Astrocyte (in vitro differentiated cells and primary cell): ENCODE measurements around the gene CASP2. TPM values are rescaled to one million over a fixed set of nuclear protein-coding genes. Genes with fewer than 3 reads are reported as not detected.

ENCODE experiments used
- DNase-seq: peaks from one replicate; pipeline ENCODE4 v3.0.0-alpha.2; 2010; ENCODE audit warnings: low read depth
- FAIRE-seq: peaks from 2 replicates; lab custom pipeline; 2011; peaks lifted over from hg19 to GRCh38; lab: Jason Lieb, UNC
- H2AFZ ChIP-seq: 2 replicates; pipeline ENCODE4 v1.6.0; 2012; ENCODE audit warnings: low read depth, low read length, inconsistent platforms
- H3K27ac ChIP-seq: 2 replicates; pipeline ENCODE4 v1.5.1; 2011; ENCODE audit warnings: low read depth, low read length, inconsistent platforms
- H3K27me3 ChIP-seq: 2 replicates; pipeline ENCODE4 v1.6.0; 2011; ENCODE audit warnings: low read length, inconsistent platforms; ENCODE audit not compliant: insufficient read depth
- H3K36me3 ChIP-seq: 2 replicates; pipeline ENCODE4 v1.5.1; 2011; ENCODE audit warnings: low read length, inconsistent platforms; ENCODE audit not compliant: insufficient read depth
- H3K4me1 ChIP-seq: 2 replicates; pipeline ENCODE4 v1.5.1; 2011; ENCODE audit warnings: low read length, inconsistent platforms; ENCODE audit not compliant: insufficient read depth
- H3K4me2 ChIP-seq: 2 replicates; pipeline ENCODE4 v1.6.0; 2012; ENCODE audit warnings: low read length, inconsistent platforms
- H3K4me3 ChIP-seq: 2 replicates; pipeline ENCODE4 v1.5.1; 2011; ENCODE audit warnings: low read depth, mild to moderate bottlenecking, low read length, inconsistent platforms; ENCODE audit not compliant: insufficient read depth
- H3K79me2 ChIP-seq: 2 replicates; pipeline ENCODE4 v1.6.0; 2012; ENCODE audit warnings: mild to moderate bottlenecking, low read length, inconsistent platforms; ENCODE audit not compliant: insufficient read depth
- H3K9ac ChIP-seq: 2 replicates; pipeline ENCODE4 v1.6.0; 2012; ENCODE audit warnings: mild to moderate bottlenecking, low read length, inconsistent platforms
- H3K9me3 ChIP-seq: 2 replicates; pipeline ENCODE4 v1.5.1; 2012; ENCODE audit warnings: low read depth, mild to moderate bottlenecking, low read length, inconsistent platforms; ENCODE audit not compliant: insufficient read depth
- H4K20me1 ChIP-seq: 2 replicates; pipeline ENCODE4 v1.6.0; 2012; ENCODE audit warnings: low read length, inconsistent platforms; ENCODE audit not compliant: insufficient read depth
- H3K27ac Mint-ChIP-seq: one replicate; pipeline ENCODE4 v1.8.0; 2021; ENCODE audit warnings: mild to moderate bottlenecking, mixed read lengths; ENCODE audit not compliant: unreplicated experiment
- H3K27me3 Mint-ChIP-seq: one replicate; pipeline ENCODE4 v1.8.0; 2021; ENCODE audit warnings: low read depth, mixed read lengths; ENCODE audit not compliant: unreplicated experiment
- H3K36me3 Mint-ChIP-seq: one replicate; pipeline ENCODE4 v1.8.0; 2021; ENCODE audit warnings: low read depth, mixed read lengths; ENCODE audit not compliant: unreplicated experiment
- H3K4me1 Mint-ChIP-seq: one replicate; pipeline ENCODE4 v1.8.0; 2021; ENCODE audit warnings: low read depth, mixed read lengths; ENCODE audit not compliant: unreplicated experiment
- H3K4me3 Mint-ChIP-seq: one replicate; pipeline ENCODE4 v1.8.0; 2021; ENCODE audit warnings: mild to moderate bottlenecking, moderate library complexity, mixed read lengths; ENCODE audit not compliant: unreplicated experiment
- H3K9me3 Mint-ChIP-seq: one replicate; pipeline ENCODE4 v1.8.0; 2021; ENCODE audit warnings: mild to moderate bottlenecking, mixed read lengths; ENCODE audit not compliant: unreplicated experiment
- EZH2 ChIP-seq: IDR thresholded peaks from 2 replicates; pipeline ENCODE4 v1.6.1; 2012; ENCODE audit warnings: mild to moderate bottlenecking, low read length, inconsistent platforms; ENCODE audit not compliant: insufficient read depth
- total RNA-seq: library from RNA; stranded (reverse); gene quantifications from 2 replicates; pipeline ENCODE4 v1.2.1, GENCODE V29; 2021
- TF ChIP-seq, protein P1 (sequence below): IDR thresholded peaks from 2 replicates; pipeline ENCODE4 v1.5.1; 2011; ENCODE audit warnings: low read depth, mild to moderate bottlenecking, inconsistent platforms, low read length, moderate library complexity; ENCODE audit not compliant: insufficient read depth

CASP2 gene
- total RNA-seq, 1 donor from 2014 or later, result 38.0 TPM

DNA sequence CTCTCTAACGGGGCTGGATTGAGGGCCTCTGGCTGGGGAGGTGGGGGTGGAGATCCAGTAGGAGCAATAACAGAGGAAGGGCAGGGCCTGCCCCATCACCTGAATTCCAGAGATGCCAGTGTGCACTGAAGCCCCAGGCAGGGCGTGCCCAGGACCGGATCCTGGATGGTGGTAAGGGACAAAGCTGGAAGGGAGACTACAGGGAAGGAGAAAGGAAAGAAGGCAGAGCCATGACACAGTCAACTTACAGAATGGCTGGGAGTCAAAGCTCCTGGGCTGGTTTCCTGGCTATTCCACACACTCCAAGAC lies 2.7 kb upstream of the CASP2 start:
- no peak overlapping the region for H3K27ac ChIP-seq
- no peak overlapping the region for H2AFZ ChIP-seq
- Mint-ChIP-seq H3K27ac (peak overlapping the region; percentile 68), H3K4me1 (peaks cover 13% of the 10 kb centered on the region), H3K9me3 (peaks cover 4% of the 10 kb centered on the region), H3K36me3 (no peaks in the 10 kb centered on the region), H3K4me3 (no peak overlapping the region), H3K27me3 (no peaks in the 10 kb centered on the region)
- H3K79me2 ChIP-seq, result peaks cover 22% of the 10 kb centered on the region
- no peak overlapping the region for H3K9ac ChIP-seq
- no peak for FAIRE-seq
- peaks cover 7% of the 10 kb centered on the region for H3K4me1 ChIP-seq
- no peak for DNase-seq
- no peak overlapping the region for H3K4me2 ChIP-seq
- H3K4me3 ChIP-seq, result no peak overlapping the region
- H4K20me1 ChIP-seq, result peaks cover 12% of the 10 kb centered on the region
- no peaks in the 10 kb centered on the region for H3K27me3 ChIP-seq
- TF ChIP-seq, protein P1, sequence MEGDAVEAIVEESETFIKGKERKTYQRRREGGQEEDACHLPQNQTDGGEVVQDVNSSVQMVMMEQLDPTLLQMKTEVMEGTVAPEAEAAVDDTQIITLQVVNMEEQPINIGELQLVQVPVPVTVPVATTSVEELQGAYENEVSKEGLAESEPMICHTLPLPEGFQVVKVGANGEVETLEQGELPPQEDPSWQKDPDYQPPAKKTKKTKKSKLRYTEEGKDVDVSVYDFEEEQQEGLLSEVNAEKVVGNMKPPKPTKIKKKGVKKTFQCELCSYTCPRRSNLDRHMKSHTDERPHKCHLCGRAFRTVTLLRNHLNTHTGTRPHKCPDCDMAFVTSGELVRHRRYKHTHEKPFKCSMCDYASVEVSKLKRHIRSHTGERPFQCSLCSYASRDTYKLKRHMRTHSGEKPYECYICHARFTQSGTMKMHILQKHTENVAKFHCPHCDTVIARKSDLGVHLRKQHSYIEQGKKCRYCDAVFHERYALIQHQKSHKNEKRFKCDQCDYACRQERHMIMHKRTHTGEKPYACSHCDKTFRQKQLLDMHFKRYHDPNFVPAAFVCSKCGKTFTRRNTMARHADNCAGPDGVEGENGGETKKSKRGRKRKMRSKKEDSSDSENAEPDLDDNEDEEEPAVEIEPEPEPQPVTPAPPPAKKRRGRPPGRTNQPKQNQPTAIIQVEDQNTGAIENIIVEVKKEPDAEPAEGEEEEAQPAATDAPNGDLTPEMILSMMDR, result no peak
- TF ChIP-seq EZH2, result no peak
- no peaks in the 10 kb centered on the region for H3K36me3 ChIP-seq
- H3K9me3 ChIP-seq, result no peaks in the 10 kb centered on the region

DNA sequence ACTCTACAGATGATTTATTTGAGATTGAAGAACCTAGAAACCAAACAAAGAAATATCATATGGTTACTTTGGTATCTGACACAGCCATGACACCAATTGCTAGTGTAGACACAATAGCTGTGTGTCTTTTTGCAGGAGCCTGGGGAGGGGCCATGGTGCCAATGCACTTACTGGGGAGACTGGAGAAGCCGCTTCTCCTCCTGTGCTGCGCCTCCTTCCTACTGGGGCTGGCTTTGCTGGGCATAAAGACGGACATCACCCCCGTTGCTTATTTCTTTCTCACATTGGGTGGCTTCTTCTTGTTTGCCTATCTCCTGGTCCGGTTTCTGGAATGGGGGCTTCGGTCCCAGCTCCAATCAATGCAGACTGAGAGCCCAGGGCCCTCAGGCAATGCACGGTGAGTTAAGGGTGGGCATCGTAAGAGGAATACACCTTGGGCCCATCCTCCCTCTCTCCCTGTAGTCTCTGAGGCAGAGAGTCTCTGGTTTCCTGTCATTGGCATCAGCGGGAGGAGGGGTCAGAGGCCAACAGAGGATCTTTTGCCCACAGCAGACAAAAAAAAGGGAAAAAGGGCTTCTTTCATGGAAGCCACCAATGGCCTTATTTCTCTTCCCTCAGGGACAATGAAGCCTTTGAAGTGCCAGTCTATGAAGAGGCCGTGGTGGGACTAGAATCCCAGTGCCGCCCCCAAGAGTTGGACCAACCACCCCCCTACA lies 2.2 kb upstream of the CASP2 start:
- Histone ChIP-seq H4K20me1 (peaks cover 18% of the 10 kb centered on the region), H3K27ac (no peak overlapping the region), H3K27me3 (no peaks in the 10 kb centered on the region), H3K9me3 (no peaks in the 10 kb centered on the region), H3K79me2 (peaks cover 28% of the 10 kb centered on the region), H3K4me3 (no peak overlapping the region), H3K36me3 (no peaks in the 10 kb centered on the region), H3K4me2 (no peak overlapping the region), H3K9ac (no peak overlapping the region), H3K4me1 (peaks cover 8% of the 10 kb centered on the region), H2AFZ (no peak overlapping the region)
- H3K36me3 Mint-ChIP-seq, result no peaks in the 10 kb centered on the region
- peaks cover 13% of the 10 kb centered on the region for H3K4me1 Mint-ChIP-seq
- DNase-seq (no peak), FAIRE-seq (no peak)
- no peak overlapping the region for H3K4me3 Mint-ChIP-seq
- H3K9me3 Mint-ChIP-seq, result peaks cover 4% of the 10 kb centered on the region
- H3K27ac Mint-ChIP-seq, result no peak overlapping the region
- no peaks in the 10 kb centered on the region for H3K27me3 Mint-ChIP-seq
- TF ChIP-seq, protein P1, result no peak
- no peak for TF ChIP-seq EZH2

DNA sequence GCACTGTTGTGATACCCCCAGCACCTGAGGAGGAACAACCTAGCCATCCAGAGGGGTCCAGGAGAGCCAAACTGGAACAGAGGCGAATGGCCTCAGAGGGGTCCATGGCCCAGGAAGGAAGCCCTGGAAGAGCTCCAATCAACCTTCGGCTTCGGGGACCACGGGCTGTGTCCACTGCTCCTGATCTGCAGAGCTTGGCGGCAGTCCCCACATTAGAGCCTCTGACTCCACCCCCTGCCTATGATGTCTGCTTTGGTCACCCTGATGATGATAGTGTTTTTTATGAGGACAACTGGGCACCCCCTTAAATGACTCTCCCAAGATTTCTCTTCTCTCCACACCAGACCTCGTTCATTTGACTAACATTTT lies 1.6 kb upstream of the CASP2 start:
- DNase-seq (no peak), FAIRE-seq (no peak)
- no peak overlapping the region for H2AFZ ChIP-seq
- H3K36me3 Mint-ChIP-seq, result peaks cover 2% of the 10 kb centered on the region
- no peaks in the 10 kb centered on the region for H3K27me3 Mint-ChIP-seq
- H3K36me3 ChIP-seq, result no peaks in the 10 kb centered on the region
- peaks cover 12% of the 10 kb centered on the region for H3K4me1 Mint-ChIP-seq
- H3K79me2 ChIP-seq, result peaks cover 33% of the 10 kb centered on the region
- H3K4me1 ChIP-seq, result peaks cover 8% of the 10 kb centered on the region
- no peaks in the 10 kb centered on the region for H3K27me3 ChIP-seq
- no peaks in the 10 kb centered on the region for H3K9me3 ChIP-seq
- no peak overlapping the region for H3K27ac ChIP-seq
- TF ChIP-seq EZH2, result no peak
- TF ChIP-seq, protein P1, result no peak
- H3K4me2 ChIP-seq, result no peak overlapping the region
- H3K4me3 Mint-ChIP-seq, result peak overlapping the region; percentile 61
- H3K9me3 Mint-ChIP-seq, result peaks cover 4% of the 10 kb centered on the region
- no peak overlapping the region for H3K27ac Mint-ChIP-seq
- no peak overlapping the region for H3K4me3 ChIP-seq
- no peak overlapping the region for H3K9ac ChIP-seq
- peaks cover 21% of the 10 kb centered on the region for H4K20me1 ChIP-seq
